HUDEP-2 (cell line): ENCODE data around the gene AK8.

Source experiments
- DNase-seq, 76 experiments: peaks; one replicate each; lab custom pipeline; 2025; ENCODE audit not compliant: unreplicated experiment in 76 of 76; lab: John Stamatoyannopoulos, UW

Gene AK8

DNA sequence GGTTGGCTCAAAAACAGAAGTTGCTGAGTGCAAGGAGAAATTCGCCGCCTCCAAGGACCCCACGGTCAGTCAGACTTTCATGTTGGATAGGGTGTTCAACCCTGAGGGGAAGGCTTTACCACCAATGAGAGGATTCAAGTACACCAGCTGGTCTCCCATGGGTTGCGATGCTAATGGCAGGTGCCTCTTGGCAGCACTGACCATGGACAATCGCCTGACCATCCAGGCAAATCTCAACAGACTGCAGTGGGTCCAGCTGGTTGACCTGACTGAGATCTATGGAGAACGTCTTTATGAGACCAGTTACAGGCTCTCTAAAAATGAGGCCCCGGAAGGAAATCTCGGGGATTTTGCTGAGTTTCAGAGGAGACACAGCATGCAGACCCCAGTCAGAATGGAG lies 200.1 kb downstream of the AK8 start:
- no peak for DNase-seq
